Panc1 (cell line): Measurements from ENCODE around the gene FAM53A. TPM values are rescaled to one million over a fixed set of nuclear protein-coding genes. Genes with fewer than 3 reads are reported as not detected.

Source experiments
- ATAC-seq: fragments of 200-7000 bp; cut with Tn5 transposase; 2 replicates; pipeline ENCODE4 v1.9.1; 2020; ENCODE audit warnings: mild to moderate bottlenecking, moderate library complexity
- BruUV-seq: library from RNA; stranded (reverse); fragments of 400-500 nt; replicated peaks from 2 replicates; lab custom pipeline; 2021; lab: Mats Ljungman, UMichigan
- CTCF ChIA-PET: fragments of 300-600 bp; sonication (Branson Sonifier 250); formaldehyde crosslinking; loops from one replicate; lab custom pipeline; 2022; ENCODE audit warnings: antibody characterized with exemption; lab: Charles Lee
- POLR2A ChIA-PET: fragments of 300-600 bp; sonication (Branson Sonifier 250); formaldehyde crosslinking; loops from one replicate; lab custom pipeline; 2022; ENCODE audit warnings: antibody characterized with exemption; lab: Charles Lee
- DNase-seq: peaks from one replicate; pipeline ENCODE4 v3.0.0-alpha.2; 2010; ENCODE audit warnings: low read depth, low spot score
- H3K27ac ChIP-seq: 2 replicates; pipeline ENCODE4 v1.5.1; 2011; ENCODE audit warnings: mild to moderate bottlenecking, low read length, inconsistent platforms
- H3K27me3 ChIP-seq: fragments of 200-500 bp; sonication (Bioruptor generic); 2 replicates; pipeline ENCODE4 v1.6.0; 2014; ENCODE audit warnings: low read length, inconsistent platforms; ENCODE audit not compliant: control insufficient read depth, insufficient read depth
- H3K36me3 ChIP-seq: fragments of 200-500 bp; sonication (Bioruptor generic); 2 replicates; pipeline ENCODE4 v1.5.1; 2014; ENCODE audit warnings: inconsistent platforms, mild to moderate bottlenecking, low read length, moderate library complexity; ENCODE audit not compliant: control insufficient read depth, insufficient read depth
- H3K4me1 ChIP-seq: 2 replicates; pipeline ENCODE4 v1.5.1; 2011; ENCODE audit warnings: inconsistent platforms, mild to moderate bottlenecking, low read length, moderate library complexity; ENCODE audit not compliant: control insufficient read depth, insufficient read depth
- H3K4me3 ChIP-seq, 2 experiments: 2 replicates each; pipeline ENCODE4 v1.5.1; 2011 to 2012; ENCODE audit warnings: low read depth in 2 of 2, low read length in 2 of 2, mild to moderate bottlenecking in 2 of 2, inconsistent platforms in 1 of 2, moderate library complexity in 1 of 2
- H3K9me3 ChIP-seq: fragments of 200-500 bp; sonication (Bioruptor generic); 2 replicates; pipeline ENCODE4 v1.5.1; 2014; ENCODE audit warnings: low read depth, mild to moderate bottlenecking, inconsistent platforms, low read length, moderate library complexity; ENCODE audit not compliant: control insufficient read depth, insufficient read depth
- POLR2AphosphoS5 ChIP-seq: IDR thresholded peaks from 2 replicates; pipeline ENCODE4 v1.6.1; 2012; ENCODE audit warnings: mild to moderate bottlenecking, low read depth, low read length, moderate library complexity
- SIN3A ChIP-seq: IDR thresholded peaks from 2 replicates; pipeline ENCODE4 v1.6.1; 2012; ENCODE audit warnings: low read depth, mild to moderate bottlenecking, low read length, moderate library complexity, borderline replicate concordance; ENCODE audit not compliant: insufficient read depth
- TCF7L2 ChIP-seq: IDR thresholded peaks from 2 replicates; pipeline ENCODE4 v1.6.1; 2011; ENCODE audit warnings: mild to moderate bottlenecking, low read depth, low read length, inconsistent platforms
- in situ Hi-C: cut with HindIII; loops from 2 replicates; pipeline ENCODE4 v1.10.0; 2016; ENCODE audit warnings: low sequenced_read_pairs, low pct_unique_long_range_greater_than_20kb
- intact Hi-C: fragments of 100-400 bp; cut with micrococcal nuclease; formaldehyde crosslinking; loops from one replicate; pipeline ENCODE4 v1.10.0; 2022; ENCODE audit not compliant: unreplicated experiment
- total RNA-seq: library from RNA; stranded (reverse); gene quantifications from one replicate; pipeline ENCODE4 v1.2.1, GENCODE V29; 2021; ENCODE audit not compliant: unreplicated experiment
- TF ChIP-seq, protein P1 (sequence below), 2 experiments: IDR thresholded peaks; 2 replicates each; pipeline ENCODE4 v1.6.1; 2011 to 2012; ENCODE audit warnings: low read depth in 2 of 2, control low read depth in 1 of 2, low read length in 1 of 2, mild to moderate bottlenecking in 1 of 2, moderate library complexity in 1 of 2; ENCODE audit not compliant: insufficient read depth in 1 of 2
- TF ChIP-seq, protein P2 (sequence below): fragments of 450-650 bp; IDR thresholded peaks from 2 replicates; pipeline ENCODE4 v1.5.1; 2017; ENCODE audit warnings: mild to moderate bottlenecking

Gene FAM53A
- total RNA-seq, 1 experiment from 2014 or later: 7.0 TPM

DNA sequence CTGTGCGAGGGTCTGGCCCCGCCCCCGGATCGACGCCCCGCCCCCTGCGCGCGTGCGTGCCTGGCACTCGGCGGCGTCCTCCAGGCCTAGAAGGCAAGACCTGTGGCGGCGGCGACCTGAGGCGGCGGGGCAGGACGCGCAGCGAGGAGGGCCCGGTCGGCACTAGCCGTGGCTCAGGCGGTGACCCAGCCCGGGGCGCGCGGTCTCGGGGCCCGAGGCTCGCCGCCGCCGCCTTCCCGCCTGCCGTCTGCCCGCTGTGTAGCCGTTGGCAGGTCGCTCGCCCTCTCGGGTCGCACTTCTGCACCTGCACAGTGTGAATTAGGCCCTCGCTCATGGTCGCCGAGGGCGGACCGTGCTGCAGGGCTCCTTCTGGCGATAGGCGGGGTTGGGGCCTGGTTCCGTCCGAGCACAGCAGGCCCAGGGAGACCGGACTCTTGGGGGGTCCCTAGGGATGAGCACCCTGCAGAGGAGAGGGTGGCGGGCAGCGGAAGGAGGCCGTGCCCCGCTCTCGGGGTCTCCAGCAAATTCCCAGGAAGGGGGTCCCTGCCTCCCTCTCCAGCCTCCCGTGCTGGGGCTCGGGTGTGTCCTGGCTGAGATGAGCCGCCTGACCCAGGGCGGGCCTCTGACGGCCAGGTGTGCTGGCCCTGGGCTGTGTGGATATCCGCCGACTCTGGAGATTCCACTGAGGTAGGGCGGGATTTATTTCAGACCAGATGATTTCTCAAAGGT lies 557 bp upstream of the FAM53A start:
- POLR2A ChIA-PET: no interaction called here
- no TSS peak for BruUV-seq
- no peak for TF ChIP-seq TCF7L2
- TF ChIP-seq, protein P1, sequence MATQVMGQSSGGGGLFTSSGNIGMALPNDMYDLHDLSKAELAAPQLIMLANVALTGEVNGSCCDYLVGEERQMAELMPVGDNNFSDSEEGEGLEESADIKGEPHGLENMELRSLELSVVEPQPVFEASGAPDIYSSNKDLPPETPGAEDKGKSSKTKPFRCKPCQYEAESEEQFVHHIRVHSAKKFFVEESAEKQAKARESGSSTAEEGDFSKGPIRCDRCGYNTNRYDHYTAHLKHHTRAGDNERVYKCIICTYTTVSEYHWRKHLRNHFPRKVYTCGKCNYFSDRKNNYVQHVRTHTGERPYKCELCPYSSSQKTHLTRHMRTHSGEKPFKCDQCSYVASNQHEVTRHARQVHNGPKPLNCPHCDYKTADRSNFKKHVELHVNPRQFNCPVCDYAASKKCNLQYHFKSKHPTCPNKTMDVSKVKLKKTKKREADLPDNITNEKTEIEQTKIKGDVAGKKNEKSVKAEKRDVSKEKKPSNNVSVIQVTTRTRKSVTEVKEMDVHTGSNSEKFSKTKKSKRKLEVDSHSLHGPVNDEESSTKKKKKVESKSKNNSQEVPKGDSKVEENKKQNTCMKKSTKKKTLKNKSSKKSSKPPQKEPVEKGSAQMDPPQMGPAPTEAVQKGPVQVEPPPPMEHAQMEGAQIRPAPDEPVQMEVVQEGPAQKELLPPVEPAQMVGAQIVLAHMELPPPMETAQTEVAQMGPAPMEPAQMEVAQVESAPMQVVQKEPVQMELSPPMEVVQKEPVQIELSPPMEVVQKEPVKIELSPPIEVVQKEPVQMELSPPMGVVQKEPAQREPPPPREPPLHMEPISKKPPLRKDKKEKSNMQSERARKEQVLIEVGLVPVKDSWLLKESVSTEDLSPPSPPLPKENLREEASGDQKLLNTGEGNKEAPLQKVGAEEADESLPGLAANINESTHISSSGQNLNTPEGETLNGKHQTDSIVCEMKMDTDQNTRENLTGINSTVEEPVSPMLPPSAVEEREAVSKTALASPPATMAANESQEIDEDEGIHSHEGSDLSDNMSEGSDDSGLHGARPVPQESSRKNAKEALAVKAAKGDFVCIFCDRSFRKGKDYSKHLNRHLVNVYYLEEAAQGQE (IDR thresholded peaks at IDR 0.05; ENCODE audit: insufficient read depth in 1 of 2, low read depth in 2 of 2, low read length in 1 of 2): no peak
- no peak for TF ChIP-seq SIN3A
- in situ Hi-C loops: no loop called here
- DNase-seq (no peak), ATAC-seq (peak; percentile 63)
- H3K36me3 ChIP-seq: no peaks in the 10 kb centered on the region; the same call in 1 of the 2 replicates
- intact Hi-C loops: no loop called here
- CTCF ChIA-PET: no interaction called here
- H3K4me3 ChIP-seq: peak overlapping the region; percentile 50 to 55
- no peaks in the 10 kb centered on the region for H3K27me3 ChIP-seq
- no peaks in the 10 kb centered on the region for H3K9me3 ChIP-seq
- H3K27ac ChIP-seq: peak overlapping the region; percentile 65; the same call in 1 of the 2 replicates
- peaks cover 15% of the 10 kb centered on the region for H3K4me1 ChIP-seq

DNA sequence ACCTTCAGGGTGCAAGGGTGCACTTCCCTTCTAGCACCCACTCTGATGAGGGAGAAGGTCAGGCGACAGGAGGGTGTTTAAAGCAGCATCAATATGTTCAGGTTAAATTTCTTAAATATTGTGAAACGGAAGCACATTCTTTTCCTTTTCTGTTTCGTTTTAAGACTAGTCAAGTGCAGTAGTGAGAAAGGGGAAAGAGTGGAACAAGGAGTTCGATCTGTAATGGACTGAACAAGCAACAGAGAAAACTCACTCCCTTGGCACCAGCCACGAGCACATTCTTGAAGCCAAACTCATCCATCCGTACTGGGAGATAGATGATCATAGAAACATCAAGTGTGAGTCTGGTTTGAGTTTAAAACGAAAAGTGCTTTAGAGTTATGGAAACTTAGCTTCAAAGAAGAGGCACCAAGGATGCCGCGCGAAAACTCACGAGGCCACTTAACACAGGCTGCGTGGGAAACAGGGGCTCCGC lies 815 bp downstream of the FAM53A start:
- intact Hi-C loops (no loop called here), in situ Hi-C loops (no loop called here)
- Histone ChIP-seq H3K36me3 (no peaks in the 10 kb centered on the region), H3K27me3 (no peaks in the 10 kb centered on the region), H3K4me3 (peak overlapping the region; percentile 61 to 66), H3K9me3 (no peaks in the 10 kb centered on the region), H3K27ac (peak overlapping the region; percentile 86), H3K4me1 (peaks cover 15% of the 10 kb centered on the region)
- CTCF ChIA-PET: interaction anchor here (0.7 kb wide), 1 partner anchor 54 kb away, joined by 3 read pairs; no protein-coding TSS in a partner anchor
- POLR2A ChIA-PET: no interaction called here
- BruUV-seq: no TSS peak
- no peak for TF ChIP-seq POLR2AphosphoS5
- TF ChIP-seq, protein P1 (IDR thresholded peaks at IDR 0.05; ENCODE audit: insufficient read depth in 1 of 2, low read depth in 2 of 2, low read length in 1 of 2): no peak
- TF ChIP-seq, protein P2, sequence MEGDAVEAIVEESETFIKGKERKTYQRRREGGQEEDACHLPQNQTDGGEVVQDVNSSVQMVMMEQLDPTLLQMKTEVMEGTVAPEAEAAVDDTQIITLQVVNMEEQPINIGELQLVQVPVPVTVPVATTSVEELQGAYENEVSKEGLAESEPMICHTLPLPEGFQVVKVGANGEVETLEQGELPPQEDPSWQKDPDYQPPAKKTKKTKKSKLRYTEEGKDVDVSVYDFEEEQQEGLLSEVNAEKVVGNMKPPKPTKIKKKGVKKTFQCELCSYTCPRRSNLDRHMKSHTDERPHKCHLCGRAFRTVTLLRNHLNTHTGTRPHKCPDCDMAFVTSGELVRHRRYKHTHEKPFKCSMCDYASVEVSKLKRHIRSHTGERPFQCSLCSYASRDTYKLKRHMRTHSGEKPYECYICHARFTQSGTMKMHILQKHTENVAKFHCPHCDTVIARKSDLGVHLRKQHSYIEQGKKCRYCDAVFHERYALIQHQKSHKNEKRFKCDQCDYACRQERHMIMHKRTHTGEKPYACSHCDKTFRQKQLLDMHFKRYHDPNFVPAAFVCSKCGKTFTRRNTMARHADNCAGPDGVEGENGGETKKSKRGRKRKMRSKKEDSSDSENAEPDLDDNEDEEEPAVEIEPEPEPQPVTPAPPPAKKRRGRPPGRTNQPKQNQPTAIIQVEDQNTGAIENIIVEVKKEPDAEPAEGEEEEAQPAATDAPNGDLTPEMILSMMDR: no peak
- TF ChIP-seq SIN3A: no peak
- no peak for TF ChIP-seq TCF7L2
- DNase-seq: peak; percentile 25
- no peak for ATAC-seq
